Right atrium auricular region (tissue), 2 donors: ENCODE results near the gene HLA-DQA2. TPM values are rescaled to one million over a fixed set of nuclear protein-coding genes. Genes with fewer than 3 reads are reported as not detected.

ENCODE experiments used
- DNase-seq: peaks from one replicate; pipeline ENCODE4 v3.0.0-alpha.2; 2019; ENCODE audit warnings: low spot score
- H3K27ac ChIP-seq, 2 donors: fragments of 200-600 bp; sonication (generic); 1 replicate in 1 of 2; 2 replicates in 1 of 2; pipeline ENCODE4 v1.5.1; 2016 to 2019
- H3K27me3 ChIP-seq, 2 donors: fragments of 200-600 bp; sonication (generic); one replicate each; pipeline versions ENCODE4 v1.5.1 to v1.6.0; 2017 to 2019
- H3K36me3 ChIP-seq: fragments of 200-600 bp; sonication (generic); one replicate; pipeline ENCODE4 v1.5.1; 2016
- H3K4me1 ChIP-seq, 2 donors: fragments of 200-600 bp; sonication (generic); one replicate each; pipeline versions ENCODE4 v1.5.1 to v1.6.0; 2017 to 2019
- H3K4me3 ChIP-seq, 2 donors: fragments of 200-600 bp; sonication (generic); 1 replicate in 1 of 2; 2 replicates in 1 of 2; pipeline ENCODE4 v1.5.1; 2017 to 2019; ENCODE audit warnings: mild to moderate bottlenecking in 1 of 2, moderate library complexity in 1 of 2
- H3K9me3 ChIP-seq, 2 donors: fragments of 200-600 bp; sonication (generic); one replicate each; pipeline ENCODE4 v1.5.1; 2019
- CTCF ChIP-seq, 2 donors: fragments of 200-600 bp; sonication (generic); IDR thresholded peaks; one replicate each; pipeline ENCODE4 v1.5.1; 2019; ENCODE audit warnings: antibody characterized with exemption in 2 of 2
- total RNA-seq, 2 donors: library from RNA; depleted of rRNA; stranded (reverse); fragments of >200 nt; gene quantifications; one replicate each; pipeline ENCODE4 v1.1.0, GENCODE V29; 2016

Gene HLA-DQA2
- total RNA-seq, 2 donors from 2014 or later, result 0.75 TPM; not detected in 1

- no peaks in the 10 kb centered on the region for H3K27me3 ChIP-seq
- no peak for DNase-seq
- TF ChIP-seq CTCF (IDR thresholded peaks at IDR 0.05), result no peak
- no peak overlapping the region for H3K27ac ChIP-seq
- no peak overlapping the region for H3K4me3 ChIP-seq
- H3K4me1 ChIP-seq, result no peaks in the 10 kb centered on the region
- H3K36me3 ChIP-seq, result no peaks in the 10 kb centered on the region
- H3K9me3 ChIP-seq, result no peaks in the 10 kb centered on the region
These were observed 31.6 kb upstream of the HLA-DQA2 start for GRCh38 chr6:32709625-32710024.

- H3K27ac ChIP-seq, result no peak overlapping the region
- no peak for TF ChIP-seq CTCF (IDR thresholded peaks at IDR 0.05)
- H3K36me3 ChIP-seq, result no peaks in the 10 kb centered on the region
- DNase-seq, result no peak
- no peaks in the 10 kb centered on the region for H3K9me3 ChIP-seq
- H3K4me3 ChIP-seq, result no peak overlapping the region
- no peaks in the 10 kb centered on the region for H3K4me1 ChIP-seq
- H3K27me3 ChIP-seq, result no peaks in the 10 kb centered on the region
These were observed 27.9 kb upstream of the HLA-DQA2 start for GRCh38 chr6:32713241-32713640.

GRCh38 chr6:32716396-32716795, 24.8 kb upstream of the HLA-DQA2 start:
- H3K36me3 ChIP-seq, result no peaks in the 10 kb centered on the region
- H3K27ac ChIP-seq, result no peak overlapping the region
- DNase-seq, result no peak
- H3K27me3 ChIP-seq, result no peaks in the 10 kb centered on the region
- no peaks in the 10 kb centered on the region for H3K9me3 ChIP-seq
- TF ChIP-seq CTCF (IDR thresholded peaks at IDR 0.05), result no peak
- no peaks in the 10 kb centered on the region for H3K4me1 ChIP-seq
- no peak overlapping the region for H3K4me3 ChIP-seq

GRCh38 chr6:32718879-32719278, 22.3 kb upstream of the HLA-DQA2 start:
- Histone ChIP-seq H3K27me3 (no peaks in the 10 kb centered on the region), H3K36me3 (no peaks in the 10 kb centered on the region), H3K27ac (no peak overlapping the region), H3K4me1 (no peaks in the 10 kb centered on the region), H3K9me3 (no peaks in the 10 kb centered on the region), H3K4me3 (no peak overlapping the region)
- no peak for TF ChIP-seq CTCF (IDR thresholded peaks at IDR 0.05)
- DNase-seq, result no peak

GRCh38 chr6:32738126-32738525, 3.1 kb upstream of the HLA-DQA2 start:
- no peaks in the 10 kb centered on the region for H3K9me3 ChIP-seq
- no peak overlapping the region for H3K27ac ChIP-seq
- H3K36me3 ChIP-seq, result no peaks in the 10 kb centered on the region
- H3K4me3 ChIP-seq, result no peak overlapping the region
- no peaks in the 10 kb centered on the region for H3K4me1 ChIP-seq
- H3K27me3 ChIP-seq, result no peaks in the 10 kb centered on the region
- TF ChIP-seq CTCF (IDR thresholded peaks at IDR 0.05), result no peak
- DNase-seq, result no peak

- Histone ChIP-seq H3K27me3 (no peaks in the 10 kb centered on the region), H3K27ac (no peak overlapping the region), H3K4me3 (no peak overlapping the region), H3K4me1 (no peaks in the 10 kb centered on the region), H3K36me3 (no peaks in the 10 kb centered on the region), H3K9me3 (no peaks in the 10 kb centered on the region)
- DNase-seq, result no peak
- TF ChIP-seq CTCF (IDR thresholded peaks at IDR 0.05), result no peak
These were observed 1.2 kb downstream of the HLA-DQA2 start for GRCh38 chr6:32742374-32742773.
